ENCODE results near the gene PTPN5. TPM values are rescaled to one million over a fixed set of nuclear protein-coding genes. Genes with fewer than 3 reads are reported as not detected.

PTPN5 gene
- total and polyA plus RNA-seq, 2 donors, result 0.09 to 0.46 TPM

GRCh38 chr11:18750944-18751343 lies 40.7 kb downstream of the PTPN5 start:
- no peak for DNase-seq (ENCODE audit: low read depth in 6 of 9, low spot score in 9 of 9)
- no peak overlapping the region for H3K4me3 ChIP-seq (ENCODE audit: low read length in 2 of 2)

DNA sequence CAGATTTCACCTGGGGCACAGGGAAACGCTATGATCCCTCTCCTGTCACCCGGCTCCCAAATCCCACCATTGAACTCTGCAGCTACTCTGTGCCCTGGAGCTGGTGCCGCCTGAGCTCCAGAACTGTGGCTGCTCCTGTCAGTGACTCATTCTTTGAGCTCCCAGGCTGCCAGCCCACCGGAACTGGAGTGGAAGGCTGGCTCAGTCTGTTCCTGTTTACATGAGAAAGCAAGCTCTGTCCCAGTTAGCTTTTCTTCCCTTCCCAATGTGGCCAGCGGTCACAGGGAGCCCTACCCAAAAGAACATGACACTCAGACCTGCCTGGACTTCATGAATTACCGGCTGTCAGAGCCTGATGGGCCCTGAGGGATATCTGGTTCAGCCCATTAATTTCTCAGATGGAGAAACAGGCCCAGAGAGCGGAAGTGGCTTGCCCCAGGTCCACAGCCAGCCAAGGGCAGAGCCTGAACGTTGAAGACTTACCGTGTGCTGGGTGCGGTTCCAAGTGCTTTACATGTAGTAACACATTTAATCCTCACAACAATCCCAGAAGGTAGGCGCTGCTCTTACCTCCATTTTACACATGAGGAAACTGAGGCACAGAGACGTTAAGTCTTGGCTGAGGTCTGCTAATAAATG lies 41.8 kb downstream of the PTPN5 start:
- no peaks in the 10 kb centered on the region for H3K4me1 ChIP-seq (ENCODE audit: control insufficient read depth in 2 of 2, insufficient read depth in 2 of 2, low read length in 2 of 2)
- H3K9me3 ChIP-seq (ENCODE audit: control insufficient read depth in 2 of 2, insufficient read depth in 1 of 2, low read length in 1 of 2), result no peaks in the 10 kb centered on the region
- H3K36me3 ChIP-seq (ENCODE audit: control insufficient read depth in 2 of 2, insufficient read depth in 2 of 2, low read length in 1 of 2), result no peaks in the 10 kb centered on the region
- peaks cover 0 to 2% of the 10 kb centered on the region in 2 donors for H3K27me3 ChIP-seq (ENCODE audit: control insufficient read depth in 2 of 2, insufficient read depth in 1 of 2, low read length in 1 of 2)
- no peak for DNase-seq (ENCODE audit: low read depth in 6 of 9, low spot score in 9 of 9)
- no peak overlapping the region for H3K4me3 ChIP-seq (ENCODE audit: low read length in 2 of 2)
- WGBS, result 79% methylated on average over 12 of the region's 12 CpGs
- no peak overlapping the region for H3K27ac ChIP-seq (ENCODE audit: low read depth in 1 of 2, low read length in 1 of 2)

More at GRCh38 chr11:18750944-18751343, 40.7 kb downstream of the PTPN5 start:
- no peaks in the 10 kb centered on the region for H3K36me3 ChIP-seq (ENCODE audit: control insufficient read depth in 2 of 2, insufficient read depth in 2 of 2, low read length in 1 of 2)
- H3K4me1 ChIP-seq (ENCODE audit: control insufficient read depth in 2 of 2, insufficient read depth in 2 of 2, low read length in 2 of 2), result no peaks in the 10 kb centered on the region
- 96% methylated on average over 3 of the region's 3 CpGs for WGBS
- H3K27ac ChIP-seq (ENCODE audit: low read depth in 1 of 2, low read length in 1 of 2), result no peak overlapping the region
- no peaks in the 10 kb centered on the region for H3K9me3 ChIP-seq (ENCODE audit: control insufficient read depth in 2 of 2, insufficient read depth in 1 of 2, low read length in 1 of 2)
- H3K27me3 ChIP-seq (ENCODE audit: control insufficient read depth in 2 of 2, insufficient read depth in 1 of 2, low read length in 1 of 2), result peaks cover 0 to 2% of the 10 kb centered on the region in 2 donors

DNA sequence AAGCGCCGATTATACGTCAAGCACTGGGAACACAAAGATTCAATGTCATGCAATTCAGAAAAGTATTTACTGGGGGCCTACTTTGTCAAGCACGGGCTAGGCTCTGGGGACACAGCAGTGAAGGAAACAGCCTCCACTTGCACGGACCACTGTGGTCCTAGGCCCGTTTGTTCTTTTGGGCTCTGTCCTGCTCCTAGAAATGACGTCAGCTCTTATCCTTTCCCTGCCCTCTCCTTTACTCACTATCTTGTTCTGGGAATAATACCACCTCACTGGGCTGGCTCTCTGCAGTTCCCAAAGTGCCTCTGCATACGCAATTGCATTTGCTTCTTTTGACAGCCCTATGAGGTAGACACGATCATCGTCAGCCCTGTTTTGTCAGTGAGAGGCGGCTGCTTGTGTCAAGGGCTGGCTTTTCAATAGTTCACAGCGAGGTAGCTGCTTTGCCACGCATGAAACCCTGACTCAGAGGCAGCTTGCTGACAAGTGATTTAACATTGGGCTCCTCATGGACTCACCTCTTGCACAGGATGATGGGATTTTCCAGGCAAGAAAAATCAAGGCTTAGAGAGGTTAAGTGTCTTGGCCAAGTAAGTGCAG lies 42.7 kb downstream of the PTPN5 start:
- Histone ChIP-seq H3K4me1 (ENCODE audit: control insufficient read depth in 2 of 2, insufficient read depth in 2 of 2, low read length in 2 of 2) (no peaks in the 10 kb centered on the region), H3K27ac (ENCODE audit: low read depth in 1 of 2, low read length in 1 of 2) (no peak overlapping the region), H3K4me3 (ENCODE audit: low read length in 2 of 2) (no peak overlapping the region), H3K27me3 (ENCODE audit: control insufficient read depth in 2 of 2, insufficient read depth in 1 of 2, low read length in 1 of 2) (peaks cover 0 to 2% of the 10 kb centered on the region in 2 donors), H3K9me3 (ENCODE audit: control insufficient read depth in 2 of 2, insufficient read depth in 1 of 2, low read length in 1 of 2) (no peaks in the 10 kb centered on the region), H3K36me3 (ENCODE audit: control insufficient read depth in 2 of 2, insufficient read depth in 2 of 2, low read length in 1 of 2) (no peaks in the 10 kb centered on the region)
- DNase-seq (ENCODE audit: low read depth in 6 of 9, low spot score in 9 of 9), result no peak
- WGBS, result 96% methylated on average over 13 of the region's 13 CpGs

- no peak overlapping the region for H3K4me3 ChIP-seq (ENCODE audit: low read length in 2 of 2)
- 92% methylated on average over 6 of the region's 6 CpGs for WGBS
- H3K36me3 ChIP-seq (ENCODE audit: control insufficient read depth in 2 of 2, insufficient read depth in 2 of 2, low read length in 1 of 2), result no peaks in the 10 kb centered on the region
- H3K27ac ChIP-seq (ENCODE audit: low read depth in 1 of 2, low read length in 1 of 2), result no peak overlapping the region
- H3K4me1 ChIP-seq (ENCODE audit: control insufficient read depth in 2 of 2, insufficient read depth in 2 of 2, low read length in 2 of 2), result no peaks in the 10 kb centered on the region
- DNase-seq (ENCODE audit: low read depth in 6 of 9, low spot score in 9 of 9), result no peak
- H3K27me3 ChIP-seq (ENCODE audit: control insufficient read depth in 2 of 2, insufficient read depth in 1 of 2, low read length in 1 of 2), result no peaks in the 10 kb centered on the region
- H3K9me3 ChIP-seq (ENCODE audit: control insufficient read depth in 2 of 2, insufficient read depth in 1 of 2, low read length in 1 of 2), result no peaks in the 10 kb centered on the region
Measured at GRCh38 chr11:18745251-18745650, 46.3 kb downstream of the PTPN5 start.

DNA sequence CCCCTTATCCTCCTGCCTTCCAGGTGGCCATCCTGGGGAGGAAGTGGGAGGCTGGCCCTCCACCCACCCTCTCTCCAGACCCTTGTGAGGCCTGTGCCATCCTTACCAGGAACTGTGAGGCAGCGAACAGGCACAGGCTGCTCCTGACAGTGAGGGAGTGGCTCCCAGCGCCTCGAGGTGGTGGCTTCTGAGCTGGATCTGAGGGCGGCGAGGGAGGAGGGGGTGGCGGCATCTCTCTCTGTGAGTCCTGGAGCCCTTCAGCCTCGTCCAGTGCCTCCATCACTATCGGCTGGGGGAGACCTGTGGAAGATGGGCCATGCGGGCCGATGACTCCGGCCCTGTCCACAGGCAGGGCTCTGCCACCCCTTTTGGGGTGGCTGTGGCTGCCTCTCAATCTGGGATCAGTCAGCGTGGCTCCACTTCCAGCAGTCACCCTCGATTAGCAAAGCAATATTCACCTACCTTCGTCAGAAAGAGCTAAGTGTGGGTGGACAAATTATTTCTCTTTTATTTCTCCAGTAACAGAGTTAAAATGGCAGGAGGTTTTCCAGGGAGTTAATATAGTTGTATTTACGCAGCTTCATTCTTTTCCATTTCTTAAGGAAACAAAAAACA lies 47.6 kb downstream of the PTPN5 start:
- H3K9me3 ChIP-seq (ENCODE audit: control insufficient read depth in 2 of 2, insufficient read depth in 1 of 2, low read length in 1 of 2), result no peaks in the 10 kb centered on the region
- DNase-seq (ENCODE audit: low read depth in 6 of 9, low spot score in 9 of 9), result no peak
- H3K4me3 ChIP-seq (ENCODE audit: low read length in 2 of 2), result no peak overlapping the region
- no peak overlapping the region for H3K27ac ChIP-seq (ENCODE audit: low read depth in 1 of 2, low read length in 1 of 2)
- no peaks in the 10 kb centered on the region for H3K27me3 ChIP-seq (ENCODE audit: control insufficient read depth in 2 of 2, insufficient read depth in 1 of 2, low read length in 1 of 2)
- H3K36me3 ChIP-seq (ENCODE audit: control insufficient read depth in 2 of 2, insufficient read depth in 2 of 2, low read length in 1 of 2), result no peaks in the 10 kb centered on the region
- no peaks in the 10 kb centered on the region for H3K4me1 ChIP-seq (ENCODE audit: control insufficient read depth in 2 of 2, insufficient read depth in 2 of 2, low read length in 2 of 2)
- 90% methylated on average over 15 of the region's 15 CpGs for WGBS

DNA sequence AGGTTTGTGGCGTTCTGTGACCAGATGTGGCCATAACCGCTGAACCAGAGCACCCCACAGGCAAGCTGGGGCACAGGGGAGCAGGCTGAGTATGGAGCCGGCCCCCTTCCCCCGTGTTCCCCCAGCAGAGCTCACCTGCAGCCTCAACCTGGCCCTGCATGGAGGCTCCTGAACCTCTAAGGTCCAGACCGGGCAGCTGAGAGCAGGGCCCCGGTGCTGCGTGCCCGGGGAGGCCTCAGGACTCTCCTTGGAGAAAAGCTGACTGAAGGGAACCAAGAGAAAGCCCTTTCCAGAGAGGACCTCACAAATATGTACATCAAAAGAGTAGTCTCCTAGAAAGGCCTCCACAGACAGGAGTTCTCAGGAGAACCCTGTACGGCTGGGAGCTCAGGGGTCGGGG lies 48.2 kb downstream of the PTPN5 start:
- Histone ChIP-seq H3K9me3 (ENCODE audit: control insufficient read depth in 2 of 2, insufficient read depth in 1 of 2, low read length in 1 of 2) (no peaks in the 10 kb centered on the region), H3K36me3 (ENCODE audit: control insufficient read depth in 2 of 2, insufficient read depth in 2 of 2, low read length in 1 of 2) (no peaks in the 10 kb centered on the region), H3K4me1 (ENCODE audit: control insufficient read depth in 2 of 2, insufficient read depth in 2 of 2, low read length in 2 of 2) (no peaks in the 10 kb centered on the region), H3K27me3 (ENCODE audit: control insufficient read depth in 2 of 2, insufficient read depth in 1 of 2, low read length in 1 of 2) (no peaks in the 10 kb centered on the region), H3K27ac (ENCODE audit: low read depth in 1 of 2, low read length in 1 of 2) (no peak overlapping the region), H3K4me3 (ENCODE audit: low read length in 2 of 2) (no peak overlapping the region)
- DNase-seq (ENCODE audit: low read depth in 6 of 9, low spot score in 9 of 9), result no peak
- 93% methylated on average over 10 of the region's 10 CpGs for WGBS

DNA sequence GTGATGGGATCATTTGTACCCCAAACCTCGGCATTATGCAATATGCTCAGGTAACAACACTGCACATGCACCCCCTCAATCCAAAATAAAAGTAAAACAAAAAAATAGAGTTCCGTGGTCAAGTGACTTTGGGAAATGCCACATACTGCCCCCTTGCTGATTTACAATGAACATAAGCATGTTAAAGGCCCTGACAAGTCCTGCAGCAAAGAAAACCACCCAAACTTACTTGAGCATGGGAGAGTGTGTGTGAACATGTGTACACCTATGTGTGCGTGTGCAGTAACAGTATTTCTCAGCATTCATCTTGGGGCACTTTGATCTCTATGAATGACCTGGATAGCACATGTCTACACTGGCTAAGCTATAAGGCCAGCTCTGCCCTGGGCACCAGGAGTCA lies 49.8 kb downstream of the PTPN5 start:
- 95% methylated on average over 3 of the region's 3 CpGs for WGBS

DNA sequence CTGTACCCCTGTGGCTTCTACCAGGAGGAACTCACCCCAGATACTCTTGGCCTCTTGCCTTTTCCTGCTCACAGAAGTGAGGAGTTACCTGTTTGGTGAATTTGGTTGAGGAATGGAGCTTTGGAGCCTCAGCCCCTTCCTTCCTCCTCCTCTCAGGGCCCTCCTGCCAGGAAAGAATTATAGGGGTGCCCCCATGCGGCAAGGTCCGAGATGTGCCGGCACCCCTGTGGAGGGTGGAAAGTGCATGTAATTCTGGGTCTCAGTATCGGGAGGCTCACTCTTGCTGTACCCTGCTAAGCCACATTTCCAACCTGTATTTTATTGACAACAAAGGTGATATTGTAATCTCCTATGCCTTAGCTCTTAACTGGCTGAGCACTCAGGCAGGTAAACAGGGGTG lies 51.9 kb downstream of the PTPN5 start:
- WGBS, result 74% methylated on average over 4 of the region's 4 CpGs

More for the DNA sequence above, 49.8 kb downstream of the PTPN5 start:
- Histone ChIP-seq H3K4me3 (ENCODE audit: low read length in 2 of 2) (no peak overlapping the region), H3K36me3 (ENCODE audit: control insufficient read depth in 2 of 2, insufficient read depth in 2 of 2, low read length in 1 of 2) (no peaks in the 10 kb centered on the region), H3K27ac (ENCODE audit: low read depth in 1 of 2, low read length in 1 of 2) (no peak overlapping the region), H3K9me3 (ENCODE audit: control insufficient read depth in 2 of 2, insufficient read depth in 1 of 2, low read length in 1 of 2) (no peaks in the 10 kb centered on the region), H3K27me3 (ENCODE audit: control insufficient read depth in 2 of 2, insufficient read depth in 1 of 2, low read length in 1 of 2) (no peaks in the 10 kb centered on the region), H3K4me1 (ENCODE audit: control insufficient read depth in 2 of 2, insufficient read depth in 2 of 2, low read length in 2 of 2) (no peaks in the 10 kb centered on the region)
- no peak for DNase-seq (ENCODE audit: low read depth in 6 of 9, low spot score in 9 of 9)

GRCh38 chr11:18737642-18738041 lies 54.0 kb downstream of the PTPN5 start:
- no peak overlapping the region for H3K27ac ChIP-seq (ENCODE audit: low read depth in 1 of 2, low read length in 1 of 2)
- H3K4me1 ChIP-seq (ENCODE audit: control insufficient read depth in 2 of 2, insufficient read depth in 2 of 2, low read length in 2 of 2), result no peaks in the 10 kb centered on the region
- no peak overlapping the region for H3K4me3 ChIP-seq (ENCODE audit: low read length in 2 of 2)
- peaks cover 0 to 2% of the 10 kb centered on the region in 2 donors for H3K27me3 ChIP-seq (ENCODE audit: control insufficient read depth in 2 of 2, insufficient read depth in 1 of 2, low read length in 1 of 2)
- no peak for DNase-seq (ENCODE audit: low read depth in 6 of 9, low spot score in 9 of 9)
- no peaks in the 10 kb centered on the region for H3K9me3 ChIP-seq (ENCODE audit: control insufficient read depth in 2 of 2, insufficient read depth in 1 of 2, low read length in 1 of 2)
- H3K36me3 ChIP-seq (ENCODE audit: control insufficient read depth in 2 of 2, insufficient read depth in 2 of 2, low read length in 1 of 2), result no peaks in the 10 kb centered on the region
- 97% methylated on average over 8 of the region's 8 CpGs for WGBS

More for the DNA sequence above, 51.9 kb downstream of the PTPN5 start:
- Histone ChIP-seq H3K27me3 (ENCODE audit: control insufficient read depth in 2 of 2, insufficient read depth in 1 of 2, low read length in 1 of 2) (peaks cover 0 to 2% of the 10 kb centered on the region in 2 donors), H3K4me1 (ENCODE audit: control insufficient read depth in 2 of 2, insufficient read depth in 2 of 2, low read length in 2 of 2) (no peaks in the 10 kb centered on the region), H3K4me3 (ENCODE audit: low read length in 2 of 2) (no peak overlapping the region), H3K9me3 (ENCODE audit: control insufficient read depth in 2 of 2, insufficient read depth in 1 of 2, low read length in 1 of 2) (no peaks in the 10 kb centered on the region), H3K27ac (ENCODE audit: low read depth in 1 of 2, low read length in 1 of 2) (no peak overlapping the region), H3K36me3 (ENCODE audit: control insufficient read depth in 2 of 2, insufficient read depth in 2 of 2, low read length in 1 of 2) (no peaks in the 10 kb centered on the region)
- no peak for DNase-seq (ENCODE audit: low read depth in 6 of 9, low spot score in 9 of 9)
